Mesothelial cell of epicardium (in vitro differentiated cells): ENCODE results near the gene ARHGAP23. TPM values are rescaled to one million over a fixed set of nuclear protein-coding genes. Genes with fewer than 3 reads are reported as not detected.
A peak's percentile ranks its signal among the peaks of the same experiment; 100 is the strongest.
"Not testable (repeated sequence)": the region's sequence is repeated elsewhere in the genome, so short reads cannot be mapped to it uniquely, and the experiment has no call there.

ENCODE experiments used
- DNase-seq, 2 experiments: peaks; one replicate each; pipeline ENCODE4 v3.0.0; 2021; ENCODE audit warnings: low spot score in 2 of 2; ENCODE audit not compliant: unreplicated experiment in 2 of 2
- H3K27ac Mint-ChIP-seq: 2 replicates; pipeline ENCODE4 v1.8.0; 2021; ENCODE audit warnings: mixed read lengths
- H3K27me3 Mint-ChIP-seq: 2 replicates; pipeline ENCODE4 v1.8.0; 2021; ENCODE audit warnings: low read depth, mixed read lengths
- H3K36me3 Mint-ChIP-seq: 2 replicates; pipeline ENCODE4 v1.8.0; 2021; ENCODE audit warnings: mixed read lengths
- H3K4me1 Mint-ChIP-seq: 2 replicates; pipeline ENCODE4 v1.8.0; 2021; ENCODE audit warnings: mixed read lengths
- H3K4me3 Mint-ChIP-seq: 2 replicates; pipeline ENCODE4 v1.8.0; 2021; ENCODE audit warnings: mild to moderate bottlenecking, moderate library complexity, mixed read lengths
- H3K9me3 Mint-ChIP-seq: 2 replicates; pipeline ENCODE4 v1.8.0; 2021; ENCODE audit warnings: mixed read lengths
- total RNA-seq: library from RNA; stranded (reverse); gene quantifications from 3 replicates; pipeline ENCODE4 v1.2.1, GENCODE V29; 2021
- TF ChIP-seq, protein P1 (sequence below): fragments of 200-600 bp; sonication (generic); IDR thresholded peaks from one replicate; pipeline ENCODE4 v1.5.0; 2021; ENCODE audit warnings: antibody characterized with exemption; ENCODE audit not compliant: unreplicated experiment

Gene ARHGAP23
- total RNA-seq, 1 donor from 2014 or later: 89.1 TPM

DNA sequence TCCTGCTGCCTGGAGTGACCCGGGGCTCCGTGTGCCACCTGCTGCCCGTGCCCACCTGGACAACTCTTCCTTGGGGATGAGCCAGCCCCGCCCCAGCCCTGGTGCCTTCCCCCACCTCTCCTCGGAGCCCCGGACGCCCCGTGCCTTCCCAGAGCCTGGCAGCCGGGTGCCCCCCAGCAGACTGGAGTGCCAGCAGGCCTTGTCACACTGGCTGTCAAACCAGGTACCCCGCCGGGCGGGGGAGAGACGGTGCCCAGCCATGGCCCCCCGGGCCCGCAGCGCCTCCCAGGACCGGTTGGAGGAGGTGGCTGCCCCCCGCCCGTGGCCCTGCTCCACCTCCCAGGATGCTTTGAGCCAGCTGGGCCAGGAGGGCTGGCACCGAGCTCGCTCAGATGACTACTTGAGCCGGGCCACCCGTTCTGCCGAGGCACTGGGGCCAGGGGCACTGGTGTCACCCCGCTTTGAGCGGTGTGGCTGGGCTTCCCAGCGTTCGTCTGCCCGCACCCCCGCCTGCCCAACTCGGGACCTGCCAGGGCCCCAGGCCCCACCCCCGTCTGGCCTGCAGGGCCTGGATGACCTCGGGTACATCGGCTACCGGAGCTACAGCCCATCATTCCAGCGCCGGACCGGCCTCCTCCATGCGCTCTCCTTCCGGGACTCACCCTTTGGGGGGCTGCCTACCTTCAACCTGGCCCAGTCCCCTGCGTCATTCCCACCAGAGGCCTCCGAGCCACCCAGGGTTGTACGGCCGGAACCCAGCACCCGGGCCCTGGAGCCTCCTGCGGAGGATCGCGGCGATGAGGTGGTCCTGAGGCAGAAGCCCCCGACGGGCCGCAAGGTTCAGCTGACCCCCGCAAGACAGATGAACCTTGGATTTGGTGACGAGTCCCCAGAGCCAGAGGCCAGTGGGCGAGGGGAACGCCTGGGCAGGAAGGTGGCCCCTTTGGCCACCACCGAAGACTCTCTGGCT lies 38.4 kb downstream of the ARHGAP23 start:
- DNase-seq: no peak
- TF ChIP-seq, protein P1, sequence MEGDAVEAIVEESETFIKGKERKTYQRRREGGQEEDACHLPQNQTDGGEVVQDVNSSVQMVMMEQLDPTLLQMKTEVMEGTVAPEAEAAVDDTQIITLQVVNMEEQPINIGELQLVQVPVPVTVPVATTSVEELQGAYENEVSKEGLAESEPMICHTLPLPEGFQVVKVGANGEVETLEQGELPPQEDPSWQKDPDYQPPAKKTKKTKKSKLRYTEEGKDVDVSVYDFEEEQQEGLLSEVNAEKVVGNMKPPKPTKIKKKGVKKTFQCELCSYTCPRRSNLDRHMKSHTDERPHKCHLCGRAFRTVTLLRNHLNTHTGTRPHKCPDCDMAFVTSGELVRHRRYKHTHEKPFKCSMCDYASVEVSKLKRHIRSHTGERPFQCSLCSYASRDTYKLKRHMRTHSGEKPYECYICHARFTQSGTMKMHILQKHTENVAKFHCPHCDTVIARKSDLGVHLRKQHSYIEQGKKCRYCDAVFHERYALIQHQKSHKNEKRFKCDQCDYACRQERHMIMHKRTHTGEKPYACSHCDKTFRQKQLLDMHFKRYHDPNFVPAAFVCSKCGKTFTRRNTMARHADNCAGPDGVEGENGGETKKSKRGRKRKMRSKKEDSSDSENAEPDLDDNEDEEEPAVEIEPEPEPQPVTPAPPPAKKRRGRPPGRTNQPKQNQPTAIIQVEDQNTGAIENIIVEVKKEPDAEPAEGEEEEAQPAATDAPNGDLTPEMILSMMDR: no peak
- Mint-ChIP-seq H3K4me1 (peaks cover 4% of the 10 kb centered on the region), H3K27ac (no peak overlapping the region), H3K36me3 (peaks cover 31% of the 10 kb centered on the region), H3K4me3 (no peak overlapping the region), H3K27me3 (no peaks in the 10 kb centered on the region), H3K9me3 (no peaks in the 10 kb centered on the region)

DNA sequence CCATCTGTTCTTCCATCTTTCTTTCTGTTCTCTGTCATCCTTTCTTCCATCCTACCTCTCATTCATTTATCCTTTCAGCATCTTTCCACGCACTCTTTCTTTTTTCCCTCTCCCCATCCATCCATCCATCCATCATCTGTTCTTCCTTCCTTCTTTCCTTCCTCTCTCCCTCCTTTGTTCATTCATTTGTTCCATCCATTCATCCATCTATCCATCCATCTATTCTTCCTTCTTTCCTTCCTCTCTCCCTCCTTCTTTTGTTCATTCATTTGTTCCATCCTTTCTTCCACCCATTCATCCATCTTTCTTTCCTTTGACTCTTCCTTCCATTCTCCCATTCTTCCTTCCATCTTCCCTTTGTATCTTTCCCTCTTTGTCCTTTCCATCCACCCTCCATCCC lies 39.2 kb downstream of the ARHGAP23 start:
- TF ChIP-seq, protein P1: no peak
- Mint-ChIP-seq H3K36me3 (peaks cover 33% of the 10 kb centered on the region), H3K4me3 (no peak overlapping the region), H3K27me3 (no peaks in the 10 kb centered on the region), H3K9me3 (no peaks in the 10 kb centered on the region), H3K4me1 (peaks cover 4% of the 10 kb centered on the region), H3K27ac (no peak overlapping the region)
- no peak for DNase-seq

DNA sequence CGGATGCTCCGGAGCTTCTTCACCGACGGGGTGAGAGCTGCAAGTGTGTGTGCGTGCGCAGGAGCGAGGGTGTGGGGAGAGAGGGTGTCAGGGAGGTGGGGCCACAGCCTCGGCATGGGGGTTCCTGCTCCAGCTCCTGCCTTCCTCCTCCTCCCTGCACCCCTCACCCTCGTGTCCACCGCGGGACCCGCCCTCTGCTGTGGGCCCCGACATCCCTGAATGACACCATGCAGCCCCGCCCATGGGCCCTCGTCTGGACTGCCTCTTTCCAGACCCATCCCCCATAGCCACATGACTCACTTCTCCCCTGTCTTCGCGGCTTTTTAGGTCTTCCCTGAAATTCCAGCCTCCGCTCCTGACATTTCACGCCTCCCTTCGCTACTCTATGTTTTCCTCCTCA lies 41.6 kb downstream of the ARHGAP23 start:
- no peaks in the 10 kb centered on the region for H3K9me3 Mint-ChIP-seq
- peaks cover 27% of the 10 kb centered on the region for H3K36me3 Mint-ChIP-seq
- H3K27me3 Mint-ChIP-seq: no peaks in the 10 kb centered on the region
- H3K27ac Mint-ChIP-seq: no peak overlapping the region
- peaks cover 10% of the 10 kb centered on the region for H3K4me1 Mint-ChIP-seq
- no peak overlapping the region for H3K4me3 Mint-ChIP-seq
- TF ChIP-seq, protein P1: no peak
- DNase-seq: no peak

DNA sequence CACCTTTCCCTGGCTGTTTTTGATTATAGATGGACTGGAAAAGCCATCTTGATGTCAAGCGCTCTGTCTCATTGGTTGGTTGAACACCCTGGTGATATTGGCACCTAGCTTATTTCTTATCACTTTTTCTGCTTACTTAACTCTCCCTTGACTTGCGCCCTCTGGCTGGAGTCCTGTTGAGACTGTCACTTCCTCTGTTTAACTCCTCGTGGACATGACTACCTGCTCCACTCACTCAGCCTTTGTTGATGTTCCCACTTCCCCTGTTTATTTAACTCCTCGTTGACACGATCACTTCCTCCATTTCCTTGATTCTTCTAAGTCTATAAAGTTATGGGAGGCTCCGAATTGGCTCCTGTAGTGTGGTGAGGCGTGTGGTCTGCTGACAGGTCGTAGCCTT lies 43.0 kb downstream of the ARHGAP23 start:
- not testable (repeated sequence) for H3K4me3 Mint-ChIP-seq, DNase-seq, H3K9me3 Mint-ChIP-seq, H3K27me3 Mint-ChIP-seq, H3K27ac Mint-ChIP-seq, H3K4me1 Mint-ChIP-seq
- H3K36me3 Mint-ChIP-seq: peaks cover 27% of the 10 kb centered on the region

DNA sequence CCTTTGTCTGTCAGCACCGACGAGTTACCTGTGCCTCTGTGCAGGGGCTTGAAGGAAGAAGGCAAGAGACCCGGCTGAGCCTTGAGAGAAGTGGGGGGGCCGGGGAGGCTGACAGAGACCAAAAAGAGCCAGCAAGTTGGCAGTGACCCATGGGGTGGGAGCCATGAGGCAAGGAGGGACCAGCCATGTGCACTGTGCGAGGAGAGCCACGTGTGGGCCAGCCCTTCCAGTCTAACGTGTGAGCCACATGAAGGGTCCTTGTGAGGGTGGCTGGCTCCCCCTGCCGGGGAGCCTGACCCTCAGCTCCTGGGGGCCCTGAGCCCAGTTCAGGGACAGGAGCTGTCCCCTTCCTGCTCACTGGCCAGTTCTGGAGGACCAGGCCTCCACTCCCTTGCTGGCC lies 46.4 kb downstream of the ARHGAP23 start:
- DNase-seq, H3K27me3 Mint-ChIP-seq, H3K4me3 Mint-ChIP-seq, H3K4me1 Mint-ChIP-seq, H3K9me3 Mint-ChIP-seq: not testable (repeated sequence)
- H3K36me3 Mint-ChIP-seq: peaks cover 20% of the 10 kb centered on the region
- H3K27ac Mint-ChIP-seq: peak overlapping the region; percentile 84

DNA sequence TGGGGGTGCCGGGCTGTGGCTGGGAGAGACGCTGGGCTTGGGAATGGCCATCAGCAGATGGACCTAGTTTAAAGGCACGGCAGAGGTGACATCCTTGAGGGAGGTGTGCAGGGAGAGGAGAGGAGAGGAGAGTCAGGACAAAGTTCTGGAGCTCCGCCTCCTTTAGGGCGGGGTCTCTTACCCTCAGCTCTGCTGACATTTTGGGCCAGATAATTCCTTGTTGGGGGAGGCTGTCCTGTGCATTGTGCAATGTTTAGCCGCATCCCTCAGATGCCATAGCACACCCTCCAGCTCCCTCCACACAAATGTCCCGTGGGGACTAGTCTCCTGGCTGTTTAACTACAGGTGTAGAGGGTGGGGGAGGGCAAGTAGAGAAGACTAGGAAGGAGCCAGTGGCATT lies 48.3 kb downstream of the ARHGAP23 start:
- Mint-ChIP-seq H3K4me3 (no peak overlapping the region), H3K27ac (no peak overlapping the region), H3K27me3 (no peaks in the 10 kb centered on the region), H3K9me3 (no peaks in the 10 kb centered on the region), H3K4me1 (peaks cover 6% of the 10 kb centered on the region), H3K36me3 (peaks cover 12% of the 10 kb centered on the region)
- TF ChIP-seq, protein P1: no peak
- no peak for DNase-seq

DNA sequence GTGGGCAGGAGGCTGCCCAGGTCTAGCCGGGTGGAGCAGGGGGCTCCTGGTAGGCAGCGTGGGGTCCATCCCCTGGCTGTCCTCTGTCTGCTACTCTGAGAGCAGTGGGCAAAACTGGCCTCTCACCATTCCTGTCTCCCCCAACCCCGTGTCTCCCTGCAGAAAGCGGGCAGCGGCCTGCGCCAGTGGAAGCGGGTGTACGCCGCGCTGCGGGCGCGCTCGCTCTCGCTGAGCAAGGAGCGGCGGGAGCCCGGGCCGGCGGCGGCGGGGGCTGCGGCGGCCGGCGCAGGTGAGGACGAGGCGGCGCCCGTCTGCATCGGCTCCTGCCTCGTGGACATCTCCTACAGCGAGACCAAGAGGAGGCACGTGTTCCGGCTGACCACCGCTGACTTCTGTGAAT lies 49.2 kb downstream of the ARHGAP23 start:
- H3K27me3 Mint-ChIP-seq, H3K36me3 Mint-ChIP-seq, H3K27ac Mint-ChIP-seq, H3K9me3 Mint-ChIP-seq, H3K4me1 Mint-ChIP-seq, DNase-seq, H3K4me3 Mint-ChIP-seq: not testable (repeated sequence)

DNA sequence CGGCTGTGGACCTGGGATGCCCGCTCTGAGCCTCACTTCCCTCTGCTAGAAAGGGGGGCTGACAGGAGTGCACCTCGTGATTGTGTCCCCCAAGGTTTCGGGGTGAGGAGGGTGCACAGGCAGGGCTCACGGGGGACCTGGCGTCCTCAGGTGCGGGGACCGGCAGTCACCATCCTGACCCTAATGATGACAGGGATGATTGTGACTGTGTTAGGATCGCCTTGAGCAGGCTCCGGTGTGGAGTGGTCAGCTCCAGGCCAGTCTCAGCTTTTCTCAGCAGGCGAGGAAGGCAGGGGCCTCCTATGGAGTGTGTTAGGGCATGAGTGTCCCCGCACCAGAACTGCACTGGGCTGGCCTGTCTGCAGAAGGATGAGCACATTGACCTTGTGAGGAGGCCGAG lies 49.7 kb downstream of the ARHGAP23 start:
- H3K27me3 Mint-ChIP-seq, H3K9me3 Mint-ChIP-seq, DNase-seq, H3K36me3 Mint-ChIP-seq, H3K4me3 Mint-ChIP-seq, H3K4me1 Mint-ChIP-seq, H3K27ac Mint-ChIP-seq: not testable (repeated sequence)

DNA sequence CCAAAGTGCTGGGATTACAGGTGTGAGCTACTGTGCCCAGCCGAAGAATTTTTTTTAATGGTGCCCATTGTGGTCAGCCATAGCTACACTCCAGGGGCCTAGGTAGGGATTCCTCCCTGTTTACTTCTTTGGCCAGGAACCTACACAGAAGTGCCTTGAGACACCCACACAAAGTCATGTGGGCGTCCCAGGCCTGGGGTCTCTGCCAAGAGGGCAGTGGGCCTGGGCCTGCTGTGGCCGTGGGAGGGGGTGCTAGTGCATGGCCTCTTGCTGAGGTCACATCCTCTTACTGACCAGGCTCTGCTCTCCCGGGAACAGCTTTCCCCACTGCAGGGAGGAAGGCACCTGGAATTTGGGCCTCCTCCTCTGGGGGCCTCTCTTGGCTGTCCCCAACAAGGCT lies 50.4 kb downstream of the ARHGAP23 start:
- not testable (repeated sequence) for H3K4me1 Mint-ChIP-seq, H3K9me3 Mint-ChIP-seq, H3K27me3 Mint-ChIP-seq, H3K4me3 Mint-ChIP-seq, H3K27ac Mint-ChIP-seq, H3K36me3 Mint-ChIP-seq, DNase-seq

DNA sequence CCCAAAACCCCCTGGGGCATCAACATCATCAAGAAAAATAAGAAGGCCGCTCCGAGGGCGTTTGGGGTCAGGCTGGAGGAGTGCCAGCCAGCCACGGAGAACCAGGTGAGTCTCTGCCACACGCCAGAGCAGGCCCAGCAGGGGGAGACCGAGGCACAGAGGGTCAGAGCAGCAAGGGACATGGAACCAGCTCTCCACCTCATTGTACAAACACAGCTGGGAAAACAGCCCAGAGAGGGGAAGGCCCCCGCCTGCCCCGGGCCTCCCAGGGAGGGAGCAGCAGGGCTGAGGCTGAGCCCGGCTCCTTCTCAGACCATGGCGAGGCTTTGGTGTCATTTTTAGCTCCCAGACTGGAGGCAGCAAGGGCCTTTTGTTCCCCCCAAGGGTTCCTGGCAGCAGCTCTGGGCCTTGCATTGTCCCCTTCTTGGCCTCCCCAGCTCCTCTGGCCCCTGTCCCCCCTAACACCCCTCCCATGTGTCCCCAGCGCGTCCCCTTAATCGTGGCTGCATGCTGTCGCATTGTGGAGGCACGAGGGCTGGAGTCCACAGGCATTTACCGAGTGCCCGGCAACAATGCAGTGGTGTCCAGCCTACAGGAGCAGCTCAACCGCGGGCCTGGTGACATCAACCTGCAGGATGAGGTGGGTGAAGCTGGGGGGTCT lies 53.9 kb downstream of the ARHGAP23 start:
- H3K4me1 Mint-ChIP-seq, H3K27me3 Mint-ChIP-seq: not testable (repeated sequence)
- peaks cover 14% of the 10 kb centered on the region for H3K36me3 Mint-ChIP-seq

More for the DNA sequence above, 53.9 kb downstream of the ARHGAP23 start:
- not testable (repeated sequence) for H3K4me3 Mint-ChIP-seq, DNase-seq, H3K27ac Mint-ChIP-seq, H3K9me3 Mint-ChIP-seq
